WI38 (cell line): ENCODE measurements around the gene CCDC157.

Experiments
- H3K4me3 ChIP-seq: 2 replicates; pipeline ENCODE4 v1.5.1; 2011; ENCODE audit warnings: low read depth, mild to moderate bottlenecking, control low read depth, low read length
- TF ChIP-seq, protein P1 (sequence below): IDR thresholded peaks from 2 replicates; pipeline ENCODE4 v1.5.1; 2012; ENCODE audit warnings: low read depth, mild to moderate bottlenecking, control low read depth, low read length

The CCDC157 gene

GRCh38 chr22:30312053-30312452 is 44.8 kb upstream of the CCDC157 start:
- no peak overlapping the region for H3K4me3 ChIP-seq
- TF ChIP-seq, protein P1, sequence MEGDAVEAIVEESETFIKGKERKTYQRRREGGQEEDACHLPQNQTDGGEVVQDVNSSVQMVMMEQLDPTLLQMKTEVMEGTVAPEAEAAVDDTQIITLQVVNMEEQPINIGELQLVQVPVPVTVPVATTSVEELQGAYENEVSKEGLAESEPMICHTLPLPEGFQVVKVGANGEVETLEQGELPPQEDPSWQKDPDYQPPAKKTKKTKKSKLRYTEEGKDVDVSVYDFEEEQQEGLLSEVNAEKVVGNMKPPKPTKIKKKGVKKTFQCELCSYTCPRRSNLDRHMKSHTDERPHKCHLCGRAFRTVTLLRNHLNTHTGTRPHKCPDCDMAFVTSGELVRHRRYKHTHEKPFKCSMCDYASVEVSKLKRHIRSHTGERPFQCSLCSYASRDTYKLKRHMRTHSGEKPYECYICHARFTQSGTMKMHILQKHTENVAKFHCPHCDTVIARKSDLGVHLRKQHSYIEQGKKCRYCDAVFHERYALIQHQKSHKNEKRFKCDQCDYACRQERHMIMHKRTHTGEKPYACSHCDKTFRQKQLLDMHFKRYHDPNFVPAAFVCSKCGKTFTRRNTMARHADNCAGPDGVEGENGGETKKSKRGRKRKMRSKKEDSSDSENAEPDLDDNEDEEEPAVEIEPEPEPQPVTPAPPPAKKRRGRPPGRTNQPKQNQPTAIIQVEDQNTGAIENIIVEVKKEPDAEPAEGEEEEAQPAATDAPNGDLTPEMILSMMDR = no peak

DNA sequence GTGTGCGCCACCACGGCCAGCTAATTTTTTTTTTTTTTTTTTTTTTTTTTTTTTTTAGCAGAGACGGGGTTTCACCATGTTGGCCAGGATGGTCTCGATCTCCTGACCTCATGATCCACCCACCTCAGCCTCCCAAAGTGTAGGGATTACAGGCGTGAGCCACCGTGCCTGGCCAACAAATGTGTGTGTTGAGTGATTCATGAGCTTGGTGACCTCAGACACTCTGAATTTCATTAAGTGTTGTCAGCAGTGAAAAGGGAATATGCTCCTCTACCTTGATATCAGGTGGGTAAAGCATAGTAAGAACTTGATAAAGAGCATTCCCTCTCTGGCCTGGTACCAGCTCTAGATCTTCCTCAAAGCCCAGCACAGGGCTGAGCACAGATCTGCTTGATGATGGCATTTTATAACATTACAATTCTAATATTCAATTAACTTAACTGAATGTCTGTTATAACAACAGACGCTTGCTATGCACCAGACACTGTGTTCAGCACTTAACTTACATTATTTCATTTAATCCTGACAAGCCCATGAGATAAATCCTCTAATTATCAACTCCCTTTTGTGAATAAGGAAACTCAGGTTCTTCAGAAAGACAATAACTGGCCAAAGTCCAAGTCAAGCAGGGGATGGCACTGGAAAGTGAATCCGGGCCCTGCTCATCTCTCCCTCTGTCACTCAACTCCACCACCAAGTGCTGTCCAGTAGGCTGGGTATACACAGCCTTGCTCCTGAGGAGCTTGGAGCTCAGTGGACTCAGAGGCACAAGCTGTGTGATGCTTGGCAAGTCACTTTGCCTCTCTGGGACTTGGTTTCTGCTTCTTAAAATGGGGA is 43.1 kb upstream of the CCDC157 start:
- no peak overlapping the region for H3K4me3 ChIP-seq
- TF ChIP-seq, protein P1 = no peak

DNA sequence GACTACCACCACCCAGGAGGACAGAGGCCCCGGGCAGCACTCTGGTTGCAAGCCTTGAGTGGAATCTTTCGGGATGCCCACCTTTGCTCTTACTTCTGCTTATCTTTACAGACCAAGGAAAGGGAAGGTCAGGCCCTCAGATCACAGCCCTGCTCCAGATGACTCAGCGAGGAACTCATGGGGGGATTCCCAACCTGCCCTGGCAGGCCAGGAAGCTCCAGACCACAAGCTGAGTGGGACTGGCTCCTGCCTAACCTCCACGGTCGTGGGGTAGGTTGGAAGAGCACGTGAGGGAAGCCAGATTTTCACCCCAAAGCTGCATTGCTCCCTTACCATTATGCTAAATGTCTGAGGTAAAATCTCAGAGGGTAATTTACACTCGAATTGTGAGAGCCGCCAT is 41.9 kb upstream of the CCDC157 start:
- TF ChIP-seq, protein P1 = no peak
- no peak overlapping the region for H3K4me3 ChIP-seq

DNA sequence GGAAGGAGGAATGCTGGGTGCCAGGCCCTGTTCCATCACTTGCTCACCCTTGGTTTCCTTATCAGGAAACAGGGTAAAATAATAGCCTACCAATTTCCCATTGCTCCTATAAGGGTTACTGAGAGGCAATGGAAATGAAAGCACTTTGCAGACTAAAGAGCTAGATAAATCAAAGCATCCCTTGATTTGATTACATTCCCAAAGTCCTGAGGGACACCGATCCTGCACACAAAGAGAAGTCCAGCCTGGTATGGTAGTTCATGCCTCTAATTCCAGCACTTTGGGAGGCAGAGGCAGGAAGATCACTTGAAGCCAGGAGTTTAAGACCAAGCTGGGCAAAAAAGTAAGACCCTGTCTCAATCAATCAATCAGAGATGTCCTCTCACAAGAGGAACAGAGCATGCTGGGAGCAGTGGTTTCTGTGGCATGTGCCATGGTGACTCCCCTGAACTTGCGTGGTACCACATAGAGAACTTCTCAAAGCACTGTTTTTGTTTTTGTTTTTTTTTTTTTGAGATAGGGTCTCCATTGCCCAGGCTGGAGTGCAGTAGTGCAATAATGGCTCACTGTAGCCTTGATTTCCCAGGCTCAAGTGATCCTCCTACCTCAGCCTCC is 40.7 kb upstream of the CCDC157 start:
- TF ChIP-seq, protein P1 = no peak
- no peak overlapping the region for H3K4me3 ChIP-seq

DNA sequence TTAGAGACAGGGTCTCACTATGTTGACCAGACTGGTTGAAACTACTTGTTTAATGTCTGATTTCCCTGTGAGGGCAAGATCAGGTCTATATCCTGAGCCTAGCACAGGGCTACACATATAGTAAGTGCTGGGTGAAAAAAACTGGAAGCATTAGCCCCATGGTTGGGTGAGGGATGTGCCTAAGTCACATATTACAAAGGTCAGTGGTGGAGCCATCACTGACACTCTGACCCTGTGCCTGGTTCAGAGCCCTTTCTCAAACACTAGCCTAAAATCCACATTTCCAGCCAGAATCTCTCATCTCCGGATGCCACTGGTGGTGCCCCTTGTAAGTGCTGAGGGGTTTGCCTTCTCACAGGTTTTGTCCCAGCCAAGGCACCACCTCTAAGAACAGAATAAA is 39.0 kb upstream of the CCDC157 start:
- TF ChIP-seq, protein P1 = no peak
- H3K4me3 ChIP-seq = no peak overlapping the region

DNA sequence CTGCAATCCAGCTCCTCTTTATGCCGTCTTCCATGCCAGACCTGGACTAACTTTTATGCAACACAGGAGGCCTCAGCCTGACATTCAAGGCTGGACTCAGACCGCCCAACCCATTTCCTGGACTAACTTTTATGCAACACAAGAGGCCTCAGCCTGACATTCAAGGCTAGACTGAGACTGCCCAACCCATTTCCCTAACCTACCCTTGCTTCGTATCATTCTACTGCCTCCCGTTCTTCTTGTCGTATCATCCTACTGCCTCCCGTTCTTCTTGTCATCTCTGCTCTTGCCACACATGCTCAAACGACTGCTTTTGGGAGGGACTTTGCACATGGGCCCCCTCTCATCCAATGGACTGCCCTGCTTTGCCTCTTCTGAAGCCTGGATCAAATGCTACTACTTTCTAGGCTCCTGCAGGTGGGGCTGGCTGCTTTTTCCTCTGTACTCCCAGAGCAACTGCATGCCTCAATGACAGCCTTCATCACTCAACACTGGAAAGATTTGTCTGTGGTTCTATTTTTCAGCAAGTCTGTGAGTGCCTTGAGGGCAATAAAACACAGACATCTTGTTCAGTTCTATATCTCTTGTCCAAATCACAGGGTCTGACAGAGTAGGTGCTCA is 37.9 kb upstream of the CCDC157 start:
- no peak overlapping the region for H3K4me3 ChIP-seq
- TF ChIP-seq, protein P1 = no peak
